Karpas-422 (cell line): Measurements from ENCODE around the gene KRT1. TPM values are rescaled to one million over a fixed set of nuclear protein-coding genes. Genes with fewer than 3 reads are reported as not detected.

Experiments used
- DNase-seq: peaks from one replicate; pipeline ENCODE4 v3.0.0-alpha.2; 2015
- H2AFZ ChIP-seq: fragments of 200-600 bp; sonication (generic); 2 replicates; pipeline ENCODE4 v1.6.1; 2014; ENCODE audit warnings: antibody characterized with exemption, low read length, mixed read lengths
- H3K27ac ChIP-seq: fragments of 200-600 bp; sonication (generic); 2 replicates; pipeline ENCODE4 v1.5.1; 2014; ENCODE audit warnings: mild to moderate bottlenecking, low read length, moderate library complexity
- H3K27me3 ChIP-seq: fragments of 200-600 bp; sonication (generic); 2 replicates; pipeline ENCODE4 v1.6.1; 2014; ENCODE audit warnings: low read length, mixed read lengths
- H3K36me3 ChIP-seq: fragments of 200-600 bp; sonication (generic); 2 replicates; pipeline ENCODE4 v1.6.1; 2014; ENCODE audit warnings: low read length, mixed read lengths; ENCODE audit not compliant: insufficient read depth
- H3K4me1 ChIP-seq: fragments of 200-600 bp; sonication (generic); 2 replicates; pipeline ENCODE4 v1.6.1; 2014; ENCODE audit warnings: mild to moderate bottlenecking, low read length, mixed read lengths
- H3K4me2 ChIP-seq: fragments of 200-600 bp; sonication (generic); 2 replicates; pipeline ENCODE4 v1.6.1; 2014; ENCODE audit warnings: low read length, low read depth, mild to moderate bottlenecking; ENCODE audit not compliant: poor library complexity, severe bottlenecking
- H3K4me3 ChIP-seq: fragments of 200-600 bp; sonication (generic); 2 replicates; pipeline ENCODE4 v1.5.1; 2014; ENCODE audit warnings: mild to moderate bottlenecking, antibody characterized with exemption, low read length, mixed read lengths
- H3K79me2 ChIP-seq: fragments of 200-600 bp; sonication (generic); 2 replicates; pipeline ENCODE4 v1.6.1; 2014; ENCODE audit warnings: mild to moderate bottlenecking, low read length, mixed read lengths
- H3K9ac ChIP-seq: fragments of 200-600 bp; sonication (generic); 2 replicates; pipeline ENCODE4 v1.6.0; 2014; ENCODE audit warnings: low read length
- H3K9me2 ChIP-seq: fragments of 200-600 bp; sonication (generic), shearing (Covaris generic); replicated peaks from 2 replicates; pipeline ENCODE4 v1.6.0; 2014; ENCODE audit warnings: mild to moderate bottlenecking, low read length, moderate library complexity; ENCODE audit not compliant: insufficient read depth
- H3K9me3 ChIP-seq: fragments of 300-700, 200-600 bp; sonication (generic); 2 replicates; pipeline ENCODE4 v1.6.1; 2014; ENCODE audit warnings: low read length, mixed read lengths
- H4K20me1 ChIP-seq: fragments of 200-600 bp; sonication (generic); 2 replicates; pipeline ENCODE4 v1.6.1; 2014; ENCODE audit warnings: mild to moderate bottlenecking, antibody characterized with exemption, low read length, low read depth; ENCODE audit not compliant: insufficient read depth
- total RNA-seq: library from RNA; depleted of rRNA; stranded (reverse); fragments of >200 nt; shearing (Covaris generic); gene quantifications from 2 replicates; pipeline ENCODE4 v1.2.3, GENCODE V29; 2014; ENCODE audit warnings: low replicate concordance

KRT1 gene
- total RNA-seq, 1 experiment from 2014 or later, result not detected

GRCh38 chr12:52645120-52645761 lies 35.0 kb downstream of the KRT1 start:
- Histone ChIP-seq H3K27me3 (no peaks in the 10 kb centered on the region), H2AFZ (no peak overlapping the region), H3K27ac (no peak overlapping the region), H3K9me2 (no peaks in the 10 kb centered on the region), H4K20me1 (no peaks in the 10 kb centered on the region), H3K4me3 (no peak overlapping the region), H3K36me3 (no peaks in the 10 kb centered on the region), H3K9me3 (no peaks in the 10 kb centered on the region), H3K79me2 (no peaks in the 10 kb centered on the region), H3K4me2 (no peak overlapping the region), H3K4me1 (no peaks in the 10 kb centered on the region), H3K9ac (no peak overlapping the region)
- DNase-seq, result no peak

- H2AFZ ChIP-seq, result no peak overlapping the region
- no peak overlapping the region for H3K4me3 ChIP-seq
- no peaks in the 10 kb centered on the region for H3K9me3 ChIP-seq
- DNase-seq, result no peak
- H3K9me2 ChIP-seq, result no peaks in the 10 kb centered on the region
- no peaks in the 10 kb centered on the region for H3K36me3 ChIP-seq
- H3K9ac ChIP-seq, result no peak overlapping the region
- H3K4me1 ChIP-seq, result no peaks in the 10 kb centered on the region
- no peaks in the 10 kb centered on the region for H3K27me3 ChIP-seq
- no peaks in the 10 kb centered on the region for H3K79me2 ChIP-seq
- no peak overlapping the region for H3K4me2 ChIP-seq
- no peak overlapping the region for H3K27ac ChIP-seq
- no peaks in the 10 kb centered on the region for H4K20me1 ChIP-seq
Observed at GRCh38 chr12:52644078-52644415, 36.2 kb downstream of the KRT1 start.

GRCh38 chr12:52643233-52644077 lies 36.8 kb downstream of the KRT1 start:
- Histone ChIP-seq H2AFZ (no peak overlapping the region), H3K4me2 (no peak overlapping the region), H3K9me2 (no peaks in the 10 kb centered on the region), H3K4me3 (no peak overlapping the region), H3K4me1 (no peaks in the 10 kb centered on the region), H3K79me2 (no peaks in the 10 kb centered on the region), H4K20me1 (no peaks in the 10 kb centered on the region), H3K36me3 (no peaks in the 10 kb centered on the region), H3K9ac (no peak overlapping the region), H3K9me3 (no peaks in the 10 kb centered on the region), H3K27ac (no peak overlapping the region), H3K27me3 (no peaks in the 10 kb centered on the region)
- DNase-seq, result no peak

GRCh38 chr12:52641468-52641867 lies 38.7 kb downstream of the KRT1 start:
- no peak overlapping the region for H3K9ac ChIP-seq
- no peaks in the 10 kb centered on the region for H4K20me1 ChIP-seq
- no peaks in the 10 kb centered on the region for H3K9me3 ChIP-seq
- no peaks in the 10 kb centered on the region for H3K27me3 ChIP-seq
- no peak overlapping the region for H3K4me2 ChIP-seq
- no peak overlapping the region for H3K27ac ChIP-seq
- DNase-seq, result no peak
- H3K36me3 ChIP-seq, result no peaks in the 10 kb centered on the region
- H3K4me3 ChIP-seq, result no peak overlapping the region
- no peaks in the 10 kb centered on the region for H3K9me2 ChIP-seq
- H2AFZ ChIP-seq, result no peak overlapping the region
- H3K79me2 ChIP-seq, result no peaks in the 10 kb centered on the region
- H3K4me1 ChIP-seq, result no peaks in the 10 kb centered on the region

GRCh38 chr12:52637299-52637698 lies 42.9 kb downstream of the KRT1 start:
- no peak for DNase-seq
- Histone ChIP-seq H3K79me2 (no peaks in the 10 kb centered on the region), H3K9ac (no peak overlapping the region), H3K4me1 (no peaks in the 10 kb centered on the region), H3K4me3 (no peak overlapping the region), H3K27me3 (no peaks in the 10 kb centered on the region; the same call in 1 of the 2 replicates), H3K36me3 (no peaks in the 10 kb centered on the region), H3K9me3 (no peaks in the 10 kb centered on the region), H3K9me2 (no peaks in the 10 kb centered on the region), H3K27ac (no peak overlapping the region), H3K4me2 (no peak overlapping the region), H4K20me1 (no peaks in the 10 kb centered on the region; the same call in 1 of the 2 replicates), H2AFZ (no peak overlapping the region)

- H3K79me2 ChIP-seq, result no peaks in the 10 kb centered on the region
- H2AFZ ChIP-seq, result no peak overlapping the region
- no peak overlapping the region for H3K27ac ChIP-seq
- H3K27me3 ChIP-seq, result no peaks in the 10 kb centered on the region; the same call in 1 of the 2 replicates
- H3K9me3 ChIP-seq, result no peaks in the 10 kb centered on the region
- H3K9me2 ChIP-seq, result no peaks in the 10 kb centered on the region
- no peak overlapping the region for H3K4me2 ChIP-seq
- no peak for DNase-seq
- no peaks in the 10 kb centered on the region for H3K36me3 ChIP-seq
- H3K9ac ChIP-seq, result no peak overlapping the region
- no peaks in the 10 kb centered on the region for H3K4me1 ChIP-seq
- no peak overlapping the region for H3K4me3 ChIP-seq
- H4K20me1 ChIP-seq, result no peaks in the 10 kb centered on the region; the same call in 1 of the 2 replicates
Observed at GRCh38 chr12:52636592-52637258, 43.5 kb downstream of the KRT1 start.

GRCh38 chr12:52636189-52636588 lies 44.0 kb downstream of the KRT1 start:
- no peak for DNase-seq
- Histone ChIP-seq H3K9ac (no peak overlapping the region), H2AFZ (no peak overlapping the region)

More at GRCh38 chr12:52636189-52636588, 44.0 kb downstream of the KRT1 start:
- Histone ChIP-seq H3K27ac (no peak overlapping the region), H4K20me1 (no peaks in the 10 kb centered on the region; the same call in 1 of the 2 replicates), H3K4me2 (no peak overlapping the region), H3K4me3 (no peak overlapping the region), H3K4me1 (no peaks in the 10 kb centered on the region), H3K9me2 (no peaks in the 10 kb centered on the region), H3K79me2 (no peaks in the 10 kb centered on the region), H3K9me3 (no peaks in the 10 kb centered on the region), H3K36me3 (no peaks in the 10 kb centered on the region), H3K27me3 (no peaks in the 10 kb centered on the region; the same call in 1 of the 2 replicates)
